H9 (cell line): ENCODE data around the gene CRACDL. TPM values are rescaled to one million over a fixed set of nuclear protein-coding genes. Genes with fewer than 3 reads are reported as not detected.

Experiments
- DNase-seq: peaks from one replicate; pipeline ENCODE4 v3.0.0-alpha.2; 2017
- H2AFZ ChIP-seq: one replicate; pipeline ENCODE4 v1.6.1; 2013; ENCODE audit warnings: mild to moderate bottlenecking, low read length, control low read depth, moderate library complexity
- H2AK5ac ChIP-seq: 2 replicates; pipeline ENCODE4 v1.6.1; 2013; ENCODE audit warnings: low read length, control low read depth, mixed read lengths; ENCODE audit not compliant: insufficient read length
- H2BK120ac ChIP-seq: one replicate; pipeline ENCODE4 v1.6.1; 2013; ENCODE audit warnings: low read depth, mild to moderate bottlenecking, low read length, control low read depth, inconsistent platforms; ENCODE audit not compliant: poor library complexity, severe bottlenecking
- H2BK12ac ChIP-seq: 2 replicates; pipeline ENCODE4 v1.6.1; 2013; ENCODE audit warnings: low read length, control low read depth, mixed read lengths, low read depth; ENCODE audit not compliant: insufficient read length
- H2BK15ac ChIP-seq: 2 replicates; pipeline ENCODE4 v1.6.1; 2013; ENCODE audit warnings: low read depth, low read length, control low read depth
- H2BK20ac ChIP-seq: one replicate; pipeline ENCODE4 v1.6.1; 2013; ENCODE audit warnings: low read depth, mild to moderate bottlenecking, low read length, control low read depth, inconsistent platforms; ENCODE audit not compliant: poor library complexity, severe bottlenecking
- H2BK5ac ChIP-seq: 2 replicates; pipeline ENCODE4 v1.6.1; 2013; ENCODE audit warnings: low read length, control low read depth, mixed read lengths; ENCODE audit not compliant: insufficient read length
- H3K14ac ChIP-seq: 2 replicates; pipeline ENCODE4 v1.6.1; 2013; ENCODE audit warnings: low read length, control low read depth; ENCODE audit not compliant: insufficient read depth
- H3K18ac ChIP-seq: 2 replicates; pipeline ENCODE4 v1.6.1; 2013; ENCODE audit warnings: low read depth, mild to moderate bottlenecking, mixed read lengths, low read length, control low read depth; ENCODE audit not compliant: insufficient read length
- H3K23ac ChIP-seq: 2 replicates; pipeline ENCODE4 v1.6.1; 2013; ENCODE audit warnings: low read length, control low read depth, mixed read lengths, low read depth; ENCODE audit not compliant: insufficient read length
- H3K23me2 ChIP-seq: 2 replicates; pipeline ENCODE4 v1.6.1; 2013; ENCODE audit warnings: low read depth, mild to moderate bottlenecking, mixed read lengths, low read length, control low read depth; ENCODE audit not compliant: insufficient read length, poor library complexity, severe bottlenecking
- H3K27ac ChIP-seq: 2 replicates; pipeline ENCODE4 v1.5.1; 2013; ENCODE audit warnings: low read length, control low read depth, mixed read lengths, low read depth; ENCODE audit not compliant: insufficient read length
- H3K27me3 ChIP-seq: 2 replicates; pipeline ENCODE4 v1.6.1; 2013; ENCODE audit warnings: low read length, control low read depth, inconsistent platforms; ENCODE audit not compliant: insufficient read depth
- H3K4ac ChIP-seq: 2 replicates; pipeline ENCODE4 v1.6.1; 2013; ENCODE audit warnings: low read depth, mild to moderate bottlenecking, control low read depth, inconsistent platforms, low read length, moderate library complexity
- H3K4me1 ChIP-seq: 2 replicates; pipeline ENCODE4 v1.6.1; 2013; ENCODE audit warnings: low read length, control low read depth, inconsistent platforms; ENCODE audit not compliant: insufficient read depth
- H3K4me2 ChIP-seq: 2 replicates; pipeline ENCODE4 v1.6.1; 2013; ENCODE audit warnings: low read length, control low read depth, mixed read lengths; ENCODE audit not compliant: insufficient read length, insufficient read depth
- H3K56ac ChIP-seq: 2 replicates; pipeline ENCODE4 v1.6.1; 2013; ENCODE audit warnings: low read depth, mild to moderate bottlenecking, mixed read lengths, low read length, control low read depth; ENCODE audit not compliant: insufficient read length
- H3K79me1 ChIP-seq: 2 replicates; pipeline ENCODE4 v1.6.1; 2013; ENCODE audit warnings: low read depth, mild to moderate bottlenecking, moderate library complexity, low read length, control low read depth, inconsistent platforms; ENCODE audit not compliant: insufficient read depth, poor library complexity, severe bottlenecking
- H3K79me2 ChIP-seq: 2 replicates; pipeline ENCODE4 v1.6.1; 2013; ENCODE audit warnings: low read length, control low read depth, inconsistent platforms; ENCODE audit not compliant: insufficient read depth
- H3K9ac ChIP-seq: 2 replicates; pipeline ENCODE4 v1.6.1; 2013; ENCODE audit warnings: low read length, control low read depth, mixed read lengths; ENCODE audit not compliant: insufficient read length; ENCODE audit errors: extremely low read depth
- H3K9me3 ChIP-seq: one replicate; pipeline ENCODE4 v1.6.1; 2013; ENCODE audit warnings: low read depth, low read length, inconsistent platforms; ENCODE audit not compliant: control insufficient read depth
- H3T11ph ChIP-seq: one replicate; pipeline ENCODE4 v1.6.1; 2013; ENCODE audit warnings: mild to moderate bottlenecking, low read length, control low read depth, inconsistent platforms
- H4K20me1 ChIP-seq: one replicate; pipeline ENCODE4 v1.6.1; 2013; ENCODE audit not compliant: control insufficient read depth, insufficient read length, insufficient read depth
- H4K5ac ChIP-seq: 2 replicates; pipeline ENCODE4 v1.6.1; 2013; ENCODE audit warnings: low read depth, mild to moderate bottlenecking, mixed read lengths, low read length, control low read depth; ENCODE audit not compliant: insufficient read length
- H4K8ac ChIP-seq: replicated peaks from 2 replicates; pipeline ENCODE4 v1.6.1; 2013; ENCODE audit warnings: low read length, control low read depth, mixed read lengths, low read depth; ENCODE audit not compliant: insufficient read length
- H4K91ac ChIP-seq: 2 replicates; pipeline ENCODE4 v1.6.1; 2013; ENCODE audit warnings: low read depth, mild to moderate bottlenecking, moderate library complexity, mixed read lengths, low read length, control low read depth; ENCODE audit not compliant: insufficient read length
- H3K27ac Mint-ChIP-seq, 3 experiments: 2 replicates in 2 of 3; 3 replicates in 1 of 3; pipeline ENCODE4 v1.8.0; 2020 to 2021; ENCODE audit warnings: mixed read lengths in 3 of 3, mild to moderate bottlenecking in 1 of 3, moderate library complexity in 1 of 3
- H3K27me3 Mint-ChIP-seq: 2 replicates; pipeline ENCODE4 v1.8.0; 2021; ENCODE audit warnings: low read depth, mild to moderate bottlenecking, moderate library complexity, mixed read lengths
- H3K36me3 Mint-ChIP-seq, 3 experiments: 2 replicates in 2 of 3; 3 replicates in 1 of 3; pipeline ENCODE4 v1.8.0; 2020 to 2021; ENCODE audit warnings: low read depth in 3 of 3, mixed read lengths in 3 of 3; ENCODE audit not compliant: insufficient read depth in 1 of 3
- H3K4me1 Mint-ChIP-seq, 2 experiments: 2 replicates each; pipeline ENCODE4 v1.8.0; 2020; ENCODE audit warnings: mixed read lengths in 2 of 2
- H3K4me3 Mint-ChIP-seq, 2 experiments: 2 replicates in 1 of 2; 3 replicates in 1 of 2; pipeline ENCODE4 v1.8.0; 2020 to 2021; ENCODE audit warnings: mild to moderate bottlenecking in 2 of 2, mixed read lengths in 2 of 2, moderate library complexity in 1 of 2
- H3K9me3 Mint-ChIP-seq, 2 experiments: 2 replicates in 1 of 2; 3 replicates in 1 of 2; pipeline ENCODE4 v1.8.0; 2020; ENCODE audit warnings: mild to moderate bottlenecking in 2 of 2, mixed read lengths in 2 of 2, moderate library complexity in 1 of 2
- WGBS: extraction: QIAGEN DNeasy Blood & Tissue Kit; methylation state at CpG from one replicate; pipeline ENCODE4 v1.1.7; 2013; ENCODE audit warnings: missing lambda C conversion rate, low lambda C conversion rate, mixed read lengths; ENCODE audit not compliant: insufficient read length; ENCODE audit errors: extremely low coverage; 5-methylcytosine and 5-hydroxymethylcytosine counted together
- total RNA-seq: library from RNA; stranded (reverse); gene quantifications from 2 replicates; pipeline ENCODE4 v1.2.1, GENCODE V29; 2021
- TF ChIP-seq, protein P1 (sequence below): fragments of 200-600 bp; sonication (generic); conservative IDR thresholded peaks from 3 replicates; pipeline ENCODE4 v1.8.0; 2021; ENCODE audit warnings: antibody characterized with exemption, mild to moderate bottlenecking

CRACDL gene
- total RNA-seq, 1 experiment from 2014 or later = 0.48 TPM

- no peak overlapping the region for H4K8ac ChIP-seq
- no peak overlapping the region for H2BK20ac ChIP-seq
- H3K4me2 ChIP-seq = no peak overlapping the region
- no peak overlapping the region for H3T11ph ChIP-seq
- no peak overlapping the region for H4K5ac ChIP-seq
- H2BK12ac ChIP-seq = no peak overlapping the region
- H3K18ac ChIP-seq = no peak overlapping the region
- H3K9me3 Mint-ChIP-seq = peaks cover 2 to 5% of the 10 kb centered on the region in 2 experiments; a peak in 4 of 5 replicates
- H3K23me2 ChIP-seq = no peaks in the 10 kb centered on the region
- no peak for DNase-seq
- no peak overlapping the region for H3K14ac ChIP-seq
- no peaks in the 10 kb centered on the region for H3K9me3 ChIP-seq
- no peak overlapping the region for H4K91ac ChIP-seq
- no peak overlapping the region for H2BK15ac ChIP-seq
- no peak overlapping the region for H3K9ac ChIP-seq
- no peaks in the 10 kb centered on the region for H3K79me2 ChIP-seq
- TF ChIP-seq, protein P1, sequence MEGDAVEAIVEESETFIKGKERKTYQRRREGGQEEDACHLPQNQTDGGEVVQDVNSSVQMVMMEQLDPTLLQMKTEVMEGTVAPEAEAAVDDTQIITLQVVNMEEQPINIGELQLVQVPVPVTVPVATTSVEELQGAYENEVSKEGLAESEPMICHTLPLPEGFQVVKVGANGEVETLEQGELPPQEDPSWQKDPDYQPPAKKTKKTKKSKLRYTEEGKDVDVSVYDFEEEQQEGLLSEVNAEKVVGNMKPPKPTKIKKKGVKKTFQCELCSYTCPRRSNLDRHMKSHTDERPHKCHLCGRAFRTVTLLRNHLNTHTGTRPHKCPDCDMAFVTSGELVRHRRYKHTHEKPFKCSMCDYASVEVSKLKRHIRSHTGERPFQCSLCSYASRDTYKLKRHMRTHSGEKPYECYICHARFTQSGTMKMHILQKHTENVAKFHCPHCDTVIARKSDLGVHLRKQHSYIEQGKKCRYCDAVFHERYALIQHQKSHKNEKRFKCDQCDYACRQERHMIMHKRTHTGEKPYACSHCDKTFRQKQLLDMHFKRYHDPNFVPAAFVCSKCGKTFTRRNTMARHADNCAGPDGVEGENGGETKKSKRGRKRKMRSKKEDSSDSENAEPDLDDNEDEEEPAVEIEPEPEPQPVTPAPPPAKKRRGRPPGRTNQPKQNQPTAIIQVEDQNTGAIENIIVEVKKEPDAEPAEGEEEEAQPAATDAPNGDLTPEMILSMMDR = no peak
- H3K27ac ChIP-seq = no peak overlapping the region
- H4K20me1 ChIP-seq = no peaks in the 10 kb centered on the region
- no peak overlapping the region for H2BK5ac ChIP-seq
- no peak overlapping the region for H3K4me3 Mint-ChIP-seq
- WGBS = no CpG with 5 or more reads among the region's 7 CpGs
- H3K27me3 ChIP-seq = no peaks in the 10 kb centered on the region
- no peak overlapping the region for H3K56ac ChIP-seq
- no peak overlapping the region for H2AFZ ChIP-seq
- H3K4me1 Mint-ChIP-seq = 0 out of 4 replicates have a peak, but pooled peaks cover 0 to 2% of the 10 kb centered on the region in 2 experiments
- H3K79me1 ChIP-seq = no peaks in the 10 kb centered on the region
- H3K4ac ChIP-seq = no peak overlapping the region
- H3K27ac Mint-ChIP-seq = no peak overlapping the region; a peak in 1 of 7 replicates
- H3K4me1 ChIP-seq = no peaks in the 10 kb centered on the region
- no peak overlapping the region for H2AK5ac ChIP-seq
- H3K23ac ChIP-seq = no peak overlapping the region
- no peaks in the 10 kb centered on the region; the same call in 1 of the 2 replicates for H3K27me3 Mint-ChIP-seq
- peaks cover 0 to 2% (median 0%) of the 10 kb centered on the region in 3 experiments; a peak in 2 of 7 replicates for H3K36me3 Mint-ChIP-seq
- H2BK120ac ChIP-seq = no peak overlapping the region
Observed at GRCh38 chr2:98895221-98895620, 40.8 kb downstream of the CRACDL start.
